DND-41 (cell line): ENCODE data around the gene PIK3AP1.

ENCODE experiments used
- ATAC-seq: fragments of 200-7000 bp; cut with Tn5 transposase; 3 replicates; pipeline ENCODE4 v1.9.1; 2021; ENCODE audit warnings: low read depth; ENCODE audit not compliant: insufficient read depth
- DNase-seq: peaks from one replicate; pipeline ENCODE4 v3.0.0-alpha.2; 2020
- H2AFZ ChIP-seq: 2 replicates; pipeline ENCODE4 v1.6.0; 2012; ENCODE audit warnings: low read depth, low read length
- H3K27ac ChIP-seq: 2 replicates; pipeline ENCODE4 v1.5.1; 2012; ENCODE audit warnings: low read length, inconsistent platforms
- H3K27me3 ChIP-seq: fragments of 200-600 bp; sonication (generic); 2 replicates; pipeline ENCODE4 v1.6.0; 2012; ENCODE audit warnings: low read length, mild to moderate bottlenecking, inconsistent platforms; ENCODE audit not compliant: insufficient read depth, poor library complexity
- H3K36me3 ChIP-seq: 2 replicates; pipeline ENCODE4 v1.5.1; 2012; ENCODE audit warnings: low read length, inconsistent platforms; ENCODE audit not compliant: insufficient read depth
- H3K4me1 ChIP-seq: 2 replicates; pipeline ENCODE4 v1.5.1; 2012; ENCODE audit warnings: mild to moderate bottlenecking, low read length; ENCODE audit not compliant: insufficient read depth
- H3K4me2 ChIP-seq: 2 replicates; pipeline ENCODE4 v1.6.0; 2012; ENCODE audit warnings: mild to moderate bottlenecking, moderate library complexity, low read length, inconsistent platforms; ENCODE audit not compliant: insufficient read depth
- H3K4me3 ChIP-seq, 2 experiments: fragments of 200-600 bp in 1 of 2; shearing (Covaris generic) in 1 of 2; 2 replicates each; pipeline ENCODE4 v1.5.1; 2012 to 2016; ENCODE audit warnings: inconsistent platforms in 2 of 2, low read length in 2 of 2, mild to moderate bottlenecking in 2 of 2, low read depth in 1 of 2, moderate library complexity in 1 of 2
- H3K79me2 ChIP-seq: 2 replicates; pipeline ENCODE4 v1.6.0; 2012; ENCODE audit warnings: low read length, inconsistent platforms; ENCODE audit not compliant: insufficient read depth
- H3K9ac ChIP-seq: 2 replicates; pipeline ENCODE4 v1.6.0; 2012; ENCODE audit warnings: low read depth, mild to moderate bottlenecking, inconsistent platforms, low read length, moderate library complexity
- H3K9me3 ChIP-seq: 2 replicates; pipeline ENCODE4 v1.5.1; 2012; ENCODE audit warnings: low read length, moderate library complexity, mild to moderate bottlenecking, inconsistent platforms; ENCODE audit not compliant: insufficient read depth, severe bottlenecking
- H4K20me1 ChIP-seq: 2 replicates; pipeline ENCODE4 v1.6.0; 2012; ENCODE audit warnings: low read length; ENCODE audit not compliant: insufficient read depth
- CTCF ChIP-seq: IDR thresholded peaks from 2 replicates; pipeline ENCODE4 v1.5.1; 2012; ENCODE audit warnings: borderline replicate concordance, low read length, moderate library complexity, mild to moderate bottlenecking; ENCODE audit not compliant: poor library complexity, severe bottlenecking; ENCODE audit errors: extremely low read depth
- EZH2 ChIP-seq: IDR thresholded peaks from 3 replicates; pipeline ENCODE4 v1.6.1; 2012; ENCODE audit warnings: borderline replicate concordance, low read depth, mild to moderate bottlenecking, moderate library complexity, low read length, inconsistent platforms; ENCODE audit not compliant: severe bottlenecking

The PIK3AP1 gene

GRCh38 chr10:96693431-96693830 is 26.9 kb downstream of the PIK3AP1 start:
- no peak for DNase-seq
- Histone ChIP-seq H3K79me2 (no peaks in the 10 kb centered on the region), H3K4me3 (no peak overlapping the region), H3K36me3 (no peaks in the 10 kb centered on the region), H4K20me1 (no peaks in the 10 kb centered on the region), H3K9me3 (no peaks in the 10 kb centered on the region), H3K9ac (no peak overlapping the region), H3K4me2 (no peak overlapping the region), H2AFZ (no peak overlapping the region), H3K27ac (no peak overlapping the region), H3K27me3 (peaks cover 5% of the 10 kb centered on the region), H3K4me1 (peaks cover 9% of the 10 kb centered on the region; the same call in 1 of the 2 replicates)
- ATAC-seq = no peak
- TF ChIP-seq CTCF = no peak
- no peak for TF ChIP-seq EZH2

GRCh38 chr10:96692427-96692826 is 27.9 kb downstream of the PIK3AP1 start:
- H3K36me3 ChIP-seq = no peaks in the 10 kb centered on the region
- H4K20me1 ChIP-seq = no peaks in the 10 kb centered on the region

DNA sequence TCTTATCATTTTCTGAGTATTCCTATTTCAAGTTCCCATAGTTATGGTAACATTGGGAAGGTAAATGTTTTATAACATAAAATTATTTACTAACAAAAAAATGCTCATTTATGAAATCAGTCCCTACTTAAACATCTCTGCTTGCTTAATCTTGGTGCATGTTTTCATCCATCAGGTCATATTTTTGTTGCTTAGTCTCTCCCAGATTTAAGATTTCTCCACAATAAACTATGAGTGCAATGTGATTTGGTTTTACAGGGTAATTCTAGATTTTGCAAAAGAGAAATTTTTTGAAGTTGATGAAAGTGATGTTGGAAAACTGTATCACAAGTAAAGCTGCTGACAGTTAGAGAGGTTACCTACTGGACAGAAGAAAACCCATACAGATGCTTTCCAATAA is 28.6 kb downstream of the PIK3AP1 start:
- H3K79me2 ChIP-seq = no peaks in the 10 kb centered on the region

More at GRCh38 chr10:96692427-96692826, 27.9 kb downstream of the PIK3AP1 start:
- Histone ChIP-seq H3K9ac (no peak overlapping the region), H3K9me3 (no peaks in the 10 kb centered on the region), H2AFZ (no peak overlapping the region), H3K27me3 (peaks cover 5% of the 10 kb centered on the region), H3K4me3 (no peak overlapping the region), H3K79me2 (no peaks in the 10 kb centered on the region), H3K4me1 (peaks cover 9% of the 10 kb centered on the region; the same call in 1 of the 2 replicates), H3K27ac (no peak overlapping the region), H3K4me2 (no peak overlapping the region)
- no peak for ATAC-seq
- TF ChIP-seq CTCF (no peak), EZH2 (no peak)
- DNase-seq = no peak

More for the DNA sequence above, 28.6 kb downstream of the PIK3AP1 start:
- no peaks in the 10 kb centered on the region for H4K20me1 ChIP-seq
- TF ChIP-seq EZH2 (no peak), CTCF (no peak)
- H3K4me1 ChIP-seq = peaks cover 9% of the 10 kb centered on the region; the same call in 1 of the 2 replicates
- H3K4me2 ChIP-seq = no peak overlapping the region
- DNase-seq = no peak
- no peak overlapping the region for H3K27ac ChIP-seq
- H3K36me3 ChIP-seq = no peaks in the 10 kb centered on the region
- no peak for ATAC-seq
- H3K9me3 ChIP-seq = no peaks in the 10 kb centered on the region
- no peak overlapping the region for H2AFZ ChIP-seq
- H3K9ac ChIP-seq = no peak overlapping the region
- H3K4me3 ChIP-seq = no peak overlapping the region
- peaks cover 5% of the 10 kb centered on the region for H3K27me3 ChIP-seq
